Measurements from ENCODE around the gene RABL2A. TPM values are rescaled to one million over a fixed set of nuclear protein-coding genes. Genes with fewer than 3 reads are reported as not detected.
A peak's percentile ranks its signal among the peaks of the same experiment; 100 is the strongest.
"Not testable (repeated sequence)": the region's sequence is repeated elsewhere in the genome, so short reads cannot be mapped to it uniquely, and the experiment has no call there.

RABL2A gene
- 11.0 and 11.5 TPM in 2 replicates for polyA plus RNA-seq (2014; cell fraction: cytosol; rRNA removed)
- 15.2 and 17.4 TPM in 2 replicates for polyA plus RNA-seq (2014; cell fraction: nucleus; rRNA removed)

DNA sequence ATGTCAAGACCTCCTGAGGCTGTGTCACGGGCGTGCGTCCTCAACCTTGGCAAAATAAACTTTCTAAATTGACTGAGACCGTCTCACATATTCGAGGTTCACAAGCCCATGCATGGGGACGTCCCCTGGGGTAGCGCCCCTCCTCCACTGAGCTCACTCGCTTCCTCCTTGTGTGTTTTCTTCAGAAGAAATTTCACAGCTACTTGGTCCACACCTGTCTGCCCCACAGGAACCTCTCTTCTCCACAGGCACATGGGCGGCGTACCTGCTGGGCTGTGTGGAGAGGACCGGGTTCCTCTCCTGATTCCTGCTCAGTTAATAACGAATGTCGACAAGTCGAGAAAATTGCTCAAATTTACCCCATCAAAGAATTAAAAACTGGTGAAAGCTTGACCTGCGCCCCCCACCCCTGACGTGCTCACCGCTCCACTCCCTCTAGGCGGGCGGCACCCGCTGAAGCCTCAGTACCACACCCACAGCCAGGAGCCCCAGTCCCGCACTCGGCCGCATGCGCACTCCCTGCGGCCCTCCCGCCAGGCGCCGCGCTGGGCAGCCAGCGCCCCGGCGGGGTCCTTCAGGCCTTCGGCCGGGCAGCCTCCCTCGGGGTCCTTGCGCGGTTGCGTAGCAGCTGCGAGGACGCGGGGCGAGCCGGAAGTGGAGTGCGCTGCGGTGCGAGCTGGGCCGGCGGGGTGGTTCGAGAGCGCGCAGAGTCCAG is at the start of gene RABL2A:
RABL2A (plus strand) TSS at position 651 of the 715 bp plus-strand sequence. CDS start 1,341 bp downstream, outside the sequence.
- peak; percentile 69 for DNase-seq (ENCODE audit: low spot score)

GRCh38 chr2:113578508-113578907 is 48.6 kb upstream of the RABL2A start:
- DNase-seq (ENCODE audit: low spot score), result not testable (repeated sequence)

DNA sequence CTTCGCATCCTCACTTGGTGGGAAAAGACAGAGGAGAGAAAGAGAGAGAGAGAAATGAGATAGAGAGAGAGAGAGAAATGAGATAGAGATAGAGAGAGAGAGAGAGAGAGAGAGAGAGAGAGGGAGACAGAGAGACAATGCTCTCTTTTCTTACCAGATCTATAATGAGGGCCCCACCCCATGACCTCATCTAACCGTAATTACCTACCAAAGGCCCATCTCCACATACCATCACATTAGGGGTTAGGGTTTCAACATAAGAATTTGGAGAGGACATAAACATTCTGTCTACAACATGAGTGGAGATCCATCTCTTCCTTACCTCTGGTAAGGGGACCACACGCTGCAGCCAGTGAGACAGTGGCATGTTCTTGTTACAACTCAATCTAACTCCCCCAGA is 44.6 kb upstream of the RABL2A start:
- not testable (repeated sequence) for DNase-seq (ENCODE audit: low spot score)

DNA sequence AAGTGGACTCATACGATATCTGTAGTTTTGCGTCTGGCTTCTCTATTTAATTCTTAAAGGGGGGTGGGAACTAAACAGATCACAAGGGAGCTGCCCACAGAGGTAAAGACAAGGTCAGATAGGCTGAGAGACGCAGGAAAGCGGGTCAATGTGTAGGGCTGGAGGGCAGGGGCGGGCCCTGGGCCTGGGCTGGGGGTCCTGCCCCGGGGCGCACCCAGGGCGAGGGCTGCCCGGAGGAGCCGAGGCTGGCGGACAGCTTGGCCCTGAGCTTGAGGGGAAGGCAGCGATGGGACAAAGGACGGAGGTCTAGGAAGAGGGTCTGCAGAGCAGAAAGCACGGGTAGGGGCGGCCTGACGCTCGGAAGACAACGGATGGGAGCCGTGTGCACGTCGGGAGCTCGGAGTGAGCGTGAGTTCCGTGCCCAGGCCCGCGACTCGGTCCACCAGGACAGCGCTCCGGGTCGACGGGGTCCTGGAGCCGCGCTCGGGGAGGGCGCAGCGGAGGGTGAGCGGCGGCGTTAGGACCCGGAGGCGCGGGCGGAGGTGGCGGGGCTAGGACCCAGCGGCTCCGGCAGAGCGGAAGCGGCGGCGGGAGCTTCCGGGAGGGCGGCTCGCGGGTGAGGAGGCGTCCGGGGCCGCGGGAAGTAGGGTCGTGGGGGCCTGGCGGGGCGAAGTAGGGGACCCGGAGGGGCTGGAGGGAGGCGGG is 43.4 kb upstream of the RABL2A start:
- peak; percentile 80 for DNase-seq (ENCODE audit: low spot score)

DNA sequence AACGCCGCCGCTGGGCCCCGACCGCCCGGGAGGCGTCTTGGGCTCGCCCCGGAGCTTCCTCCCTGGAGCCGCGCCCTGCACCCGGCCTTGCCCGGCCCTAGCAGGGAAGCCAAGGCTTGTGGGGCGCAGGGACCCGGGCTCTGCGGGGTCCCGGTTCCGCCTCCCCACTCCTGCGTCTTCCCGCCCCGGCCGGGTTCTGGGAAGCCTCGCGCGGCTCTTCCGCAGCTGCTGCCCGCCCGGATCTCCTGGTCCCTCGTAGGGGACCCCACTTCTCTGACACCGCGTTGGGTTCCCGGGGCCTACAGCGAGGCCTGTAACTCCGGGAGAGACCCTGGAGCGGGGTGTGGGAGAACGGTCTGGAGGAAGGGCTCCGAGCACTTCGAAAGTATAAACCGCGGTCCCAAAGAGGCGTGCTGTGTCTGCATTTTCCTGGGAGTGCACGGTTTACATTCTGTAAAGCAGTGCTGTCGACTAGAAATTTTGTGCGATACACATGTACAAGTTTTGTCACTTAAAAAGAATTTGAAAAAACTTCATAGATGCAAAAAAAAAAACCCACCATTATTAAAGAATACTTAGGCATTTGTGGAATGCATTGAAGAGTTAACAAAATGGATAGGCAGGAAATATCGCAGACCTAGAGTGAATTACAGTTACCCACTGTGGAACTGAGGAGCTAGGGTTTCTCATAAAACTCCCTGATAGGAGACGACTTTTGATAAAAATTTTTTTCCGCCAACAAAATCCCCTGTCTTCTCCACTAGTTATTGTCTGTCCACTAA is 42.6 kb upstream of the RABL2A start:
- DNase-seq (ENCODE audit: low spot score), result not testable (repeated sequence)

DNA sequence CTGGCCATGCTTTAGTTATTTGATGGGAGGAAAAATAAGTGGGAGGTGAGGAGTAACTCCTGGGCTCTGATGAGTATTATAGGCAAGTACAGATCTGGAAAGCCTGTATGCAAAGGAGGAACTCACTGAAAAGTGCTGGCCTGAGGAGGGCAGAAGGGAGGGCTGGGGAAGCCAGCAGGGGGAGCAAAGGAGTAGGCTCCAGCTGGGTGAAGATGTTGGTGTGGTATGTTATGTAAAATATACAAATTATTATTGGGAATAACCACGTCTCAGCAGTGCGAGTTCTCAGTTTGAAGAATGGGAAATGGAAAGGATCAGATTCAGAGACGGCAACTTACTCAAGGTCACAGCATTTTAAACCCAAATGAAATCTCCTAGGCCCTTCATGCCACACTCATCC is 39.9 kb upstream of the RABL2A start:
- DNase-seq (ENCODE audit: low spot score), result not testable (repeated sequence)

DNA sequence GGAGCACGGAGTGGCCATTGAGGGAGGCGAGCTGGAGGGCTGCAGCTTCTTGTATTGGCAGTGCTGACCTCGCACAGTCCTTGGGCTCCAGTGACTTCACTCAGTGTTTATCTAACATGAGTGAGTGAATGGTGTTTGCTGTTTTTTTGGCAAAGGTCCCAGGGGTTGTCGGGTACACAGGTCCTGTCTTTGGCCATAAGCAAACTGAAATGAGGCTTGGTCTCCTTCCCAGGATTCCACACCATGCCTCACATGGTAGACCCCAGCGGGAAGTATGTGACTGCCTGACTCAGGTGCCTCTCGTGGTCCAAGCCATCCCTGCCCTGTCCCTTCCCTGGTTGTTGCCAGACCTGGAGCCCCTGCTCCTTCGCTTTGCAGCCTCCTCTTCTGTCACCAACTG is 37.5 kb upstream of the RABL2A start:
- not testable (repeated sequence) for DNase-seq (ENCODE audit: low spot score)

DNA sequence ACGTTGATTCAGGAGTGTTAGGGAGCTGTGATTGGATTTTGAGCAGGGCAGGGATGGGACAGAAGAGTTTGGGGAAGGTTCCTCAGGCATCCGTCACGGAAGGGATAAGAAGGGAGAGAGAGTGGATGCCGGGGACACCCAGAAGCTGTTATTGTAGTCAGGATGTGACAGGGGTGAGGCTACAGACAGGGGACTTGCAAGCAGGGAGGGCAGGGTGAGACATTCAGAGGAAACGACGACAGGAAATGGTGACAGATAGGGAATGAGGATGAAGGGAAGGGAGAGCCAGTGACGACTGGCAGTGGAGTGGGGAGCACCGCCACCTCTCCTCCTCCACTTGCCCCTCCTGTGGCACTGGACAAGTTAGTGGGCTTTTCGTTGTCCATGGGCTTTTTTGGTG is 35.1 kb upstream of the RABL2A start:
- DNase-seq (ENCODE audit: low spot score), result not testable (repeated sequence)

DNA sequence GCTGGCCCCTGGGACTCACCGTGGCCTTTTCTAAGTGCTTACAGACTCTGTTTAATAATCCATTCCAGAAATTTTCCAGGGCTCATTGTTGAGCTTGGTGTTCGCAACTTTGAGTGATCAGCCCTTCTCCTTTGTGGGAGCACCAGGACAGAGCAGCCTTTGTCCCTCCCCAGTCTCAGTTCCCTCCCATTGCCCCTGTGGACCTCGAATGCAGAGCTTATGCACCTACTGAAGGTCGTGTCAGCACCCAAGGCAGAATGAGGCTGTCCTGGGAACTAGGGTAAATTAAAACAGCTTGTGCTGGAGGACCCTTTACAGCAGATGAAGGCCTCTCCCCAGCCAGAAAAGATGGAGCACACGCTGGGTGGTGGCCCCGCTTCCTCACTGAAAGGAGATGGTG is 33.8 kb upstream of the RABL2A start:
- DNase-seq (ENCODE audit: low spot score), result not testable (repeated sequence)

DNA sequence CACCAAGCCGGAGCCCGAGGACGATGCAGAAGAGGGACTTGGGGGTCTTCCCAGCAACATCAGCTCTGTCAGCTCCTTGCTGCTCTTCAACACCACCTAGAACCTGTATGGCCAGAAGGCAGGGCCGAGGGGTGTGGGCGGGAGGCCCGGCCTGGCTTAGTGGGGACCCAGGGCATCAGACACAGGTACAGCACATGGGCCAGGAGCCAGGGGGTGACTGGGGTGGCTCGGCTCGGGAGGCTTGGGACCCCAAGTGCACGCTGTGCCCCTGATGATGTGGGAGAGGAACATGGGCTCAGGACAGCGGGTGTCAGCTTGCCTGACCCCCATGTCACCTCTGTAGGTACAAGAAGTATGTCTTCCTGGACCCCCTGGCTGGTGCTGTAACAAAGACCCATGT is 31.3 kb upstream of the RABL2A start:
- DNase-seq (ENCODE audit: low spot score), result not testable (repeated sequence)

- DNase-seq (ENCODE audit: low spot score), result not testable (repeated sequence)
Measured at GRCh38 chr2:113597164-113597563, 29.9 kb upstream of the RABL2A start.

- DNase-seq (ENCODE audit: low spot score), result not testable (repeated sequence)
Measured at GRCh38 chr2:113597572-113597971, 29.5 kb upstream of the RABL2A start.

DNA sequence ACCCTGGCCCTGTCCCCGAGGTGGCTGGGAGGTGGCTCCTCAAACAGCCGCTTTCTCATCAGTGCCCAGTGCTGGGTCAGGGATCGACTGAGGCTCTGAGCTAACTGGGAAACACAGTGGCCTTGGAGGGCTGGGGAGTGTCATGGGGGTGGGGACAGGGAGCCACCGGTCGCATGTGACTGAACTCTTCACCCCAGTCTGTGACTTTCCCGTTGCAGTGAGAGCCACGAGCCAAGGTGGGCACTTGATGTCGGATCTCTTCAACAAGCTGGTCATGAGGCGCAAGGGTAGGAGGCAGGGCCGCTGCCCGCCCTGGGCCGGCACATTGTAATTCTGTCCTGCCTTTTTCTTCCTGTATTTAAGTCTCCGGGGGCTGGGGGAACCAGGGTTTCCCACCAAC is 28.9 kb upstream of the RABL2A start:
- not testable (repeated sequence) for DNase-seq (ENCODE audit: low spot score)

GRCh38 chr2:113598738-113599137 is 28.3 kb upstream of the RABL2A start:
- not testable (repeated sequence) for DNase-seq (ENCODE audit: low spot score)

GRCh38 chr2:113599208-113599607 is 27.9 kb upstream of the RABL2A start:
- DNase-seq (ENCODE audit: low spot score), result not testable (repeated sequence)

DNA sequence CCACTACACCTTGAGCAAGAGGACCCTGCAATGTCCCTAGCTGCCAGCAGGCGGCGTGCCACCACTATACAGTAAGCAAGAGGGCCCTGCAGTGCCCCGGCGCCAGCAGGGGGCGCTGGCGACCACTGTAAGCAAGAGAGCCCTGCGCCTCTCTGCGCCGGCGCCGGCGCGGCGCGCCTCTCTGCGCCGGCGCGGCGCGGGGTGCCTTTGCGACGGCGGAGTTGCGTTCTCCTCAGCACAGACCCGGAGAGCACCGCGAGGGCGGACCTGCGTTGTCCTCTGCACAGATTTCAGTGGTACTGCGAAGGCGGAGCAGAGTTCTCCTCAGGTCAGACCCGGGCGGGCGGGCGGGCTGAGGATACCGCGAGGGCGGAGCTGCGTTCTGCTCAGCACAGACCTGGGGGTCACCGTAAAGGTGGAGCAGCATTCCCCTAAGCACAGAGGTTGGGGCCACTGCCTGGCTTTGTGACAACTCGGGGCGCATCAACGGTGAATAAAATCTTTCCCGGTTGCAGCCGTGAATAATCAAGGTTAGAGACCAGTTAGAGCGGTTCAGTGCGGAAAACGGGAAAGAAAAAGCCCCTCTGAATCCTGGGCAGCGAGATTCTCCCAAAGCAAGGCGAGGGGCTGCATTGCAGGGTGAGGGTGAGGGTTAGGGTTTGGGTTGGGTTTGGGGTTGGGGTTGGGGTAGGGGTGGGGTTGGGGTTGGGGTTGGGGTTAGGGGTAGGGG is 24.9 kb upstream of the RABL2A start:
- DNase-seq (ENCODE audit: low spot score), result not testable (repeated sequence)

DNA sequence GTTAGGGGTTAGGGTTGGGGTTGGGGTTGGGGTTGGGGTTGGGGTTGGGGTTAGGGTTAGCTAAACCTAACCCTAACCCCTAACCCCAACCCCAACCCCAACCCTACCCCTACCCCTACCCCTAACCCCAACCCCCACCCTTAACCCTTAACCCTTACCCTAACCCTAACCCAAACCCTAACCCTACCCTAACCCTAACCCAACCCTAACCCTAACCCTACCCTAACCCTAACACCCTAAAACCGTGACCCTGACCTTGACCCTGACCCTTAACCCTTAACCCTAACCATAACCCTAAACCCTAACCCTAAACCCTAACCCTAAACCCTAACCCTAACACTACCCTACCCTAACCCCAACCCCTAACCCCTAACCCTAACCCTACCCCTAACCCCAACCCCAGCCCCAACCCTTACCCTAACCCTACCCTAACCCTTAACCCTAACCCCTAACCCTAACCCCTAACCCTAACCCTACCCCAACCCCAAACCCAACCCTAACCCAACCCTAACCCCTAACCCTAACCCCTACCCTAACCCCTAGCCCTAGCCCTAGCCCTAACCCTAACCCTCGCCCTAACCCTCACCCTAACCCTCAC is 24.1 kb upstream of the RABL2A start:
- DNase-seq (ENCODE audit: low spot score), result no peak

GRCh38 chr2:113603467-113604084 is 23.5 kb upstream of the RABL2A start:
- DNase-seq (ENCODE audit: low spot score), result peak; percentile 85

- DNase-seq (ENCODE audit: low spot score), result peak; percentile 94
Measured at GRCh38 chr2:113604085-113604477, 23.0 kb upstream of the RABL2A start.

DNA sequence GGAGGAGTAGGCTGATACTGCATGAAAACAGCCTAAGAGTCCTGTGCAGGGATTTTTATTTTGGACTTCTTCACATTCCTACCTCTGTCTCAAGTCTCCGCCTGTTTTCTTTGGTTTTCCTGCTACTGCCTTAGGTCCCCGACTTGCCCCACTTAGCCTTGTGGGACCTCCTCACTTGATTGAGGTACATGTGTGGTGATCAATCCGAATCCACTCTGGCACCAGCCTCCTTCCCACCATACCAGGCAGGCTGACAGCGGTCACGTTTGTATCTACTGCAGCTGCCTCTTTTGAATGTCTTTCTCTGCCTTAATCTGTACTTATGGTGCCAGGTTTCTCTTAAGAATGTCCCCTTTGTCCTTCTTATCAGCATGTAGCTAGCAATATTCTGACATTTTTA is 22.4 kb upstream of the RABL2A start:
- DNase-seq (ENCODE audit: low spot score), result not testable (repeated sequence)

Data from SK-N-DZ (cell line).